MM.1S (cell line): ENCODE measurements around the gene GRIK4.

Source experiments
- DNase-seq: peaks from one replicate; pipeline ENCODE4 v3.0.0-alpha.2; 2015
- H2AFZ ChIP-seq: fragments of 300-600 bp; sonication (generic); 2 replicates; pipeline ENCODE4 v1.6.0; 2016; ENCODE audit warnings: antibody characterized with exemption, low read length
- H3F3A ChIP-seq: fragments of 300-600 bp; sonication (generic); 2 replicates; pipeline ENCODE4 v1.6.1; 2016; ENCODE audit warnings: mild to moderate bottlenecking, antibody characterized with exemption, low read length, moderate library complexity, mixed read lengths; ENCODE audit not compliant: insufficient read depth
- H3K27ac ChIP-seq: fragments of 300-600 bp; sonication (generic); 2 replicates; pipeline ENCODE4 v1.5.1; 2016; ENCODE audit warnings: mild to moderate bottlenecking, low read length
- H3K27me3 ChIP-seq: fragments of 300-600 bp; sonication (generic); replicated peaks from 2 replicates; pipeline ENCODE4 v1.6.0; 2016; ENCODE audit warnings: low read length; ENCODE audit not compliant: insufficient read depth
- H3K36me3 ChIP-seq: fragments of 300-600 bp; sonication (generic); replicated peaks from 2 replicates; pipeline ENCODE4 v1.6.1; 2016; ENCODE audit warnings: mild to moderate bottlenecking, low read length, mixed read lengths; ENCODE audit not compliant: insufficient read depth
- H3K4me1 ChIP-seq: fragments of 300-600 bp; sonication (generic); 2 replicates; pipeline ENCODE4 v1.6.1; 2016; ENCODE audit warnings: low read length, mixed read lengths
- H3K4me2 ChIP-seq: fragments of 300-600 bp; sonication (generic); 2 replicates; pipeline ENCODE4 v1.6.0; 2016; ENCODE audit warnings: low read depth, low read length
- H3K4me3 ChIP-seq: fragments of 300-600 bp; sonication (generic); 2 replicates; pipeline ENCODE4 v1.5.1; 2016; ENCODE audit warnings: low read length, mixed read lengths
- H3K79me2 ChIP-seq: fragments of 300-600 bp; sonication (generic); 2 replicates; pipeline ENCODE4 v1.6.1; 2016; ENCODE audit warnings: mixed run types, low read length, mixed read lengths
- H3K9ac ChIP-seq: fragments of 300-600 bp; sonication (generic); 2 replicates; pipeline ENCODE4 v1.6.1; 2016; ENCODE audit warnings: low read length, mixed read lengths
- H3K9me2 ChIP-seq: fragments of 300-600 bp; sonication (generic); replicated peaks from 2 replicates; pipeline ENCODE4 v1.6.1; 2016; ENCODE audit warnings: mild to moderate bottlenecking, low read length, mixed read lengths; ENCODE audit not compliant: insufficient read depth
- H3K9me3 ChIP-seq: fragments of 300-600 bp; sonication (generic); replicated peaks from 2 replicates; pipeline ENCODE4 v1.6.1; 2016; ENCODE audit warnings: mild to moderate bottlenecking, low read length, mixed read lengths; ENCODE audit not compliant: insufficient read depth
- H4K20me1 ChIP-seq: fragments of 300-600 bp; sonication (generic); 2 replicates; pipeline ENCODE4 v1.6.1; 2016; ENCODE audit warnings: mild to moderate bottlenecking, low read length, moderate library complexity, mixed read lengths; ENCODE audit not compliant: insufficient read depth
- EZH2 ChIP-seq: fragments of 300-600 bp; sonication (generic); optimal IDR thresholded peaks from 2 replicates; pipeline ENCODE3; 2017; ENCODE audit warnings: low read depth, mild to moderate bottlenecking, antibody characterized with exemption, low read length, mixed read lengths
- EZH2phosphoT487 ChIP-seq: fragments of 300-600 bp; sonication (generic); IDR thresholded peaks from 2 replicates; pipeline ENCODE4 v1.6.1; 2018; ENCODE audit warnings: antibody characterized with exemption, low read length
- TF ChIP-seq, protein P1 (sequence below): fragments of 300-600 bp; sonication (generic); IDR thresholded peaks from 2 replicates; pipeline ENCODE4 v1.5.1; 2016; ENCODE audit warnings: antibody characterized with exemption, low read length, mixed read lengths

Gene GRIK4

DNA sequence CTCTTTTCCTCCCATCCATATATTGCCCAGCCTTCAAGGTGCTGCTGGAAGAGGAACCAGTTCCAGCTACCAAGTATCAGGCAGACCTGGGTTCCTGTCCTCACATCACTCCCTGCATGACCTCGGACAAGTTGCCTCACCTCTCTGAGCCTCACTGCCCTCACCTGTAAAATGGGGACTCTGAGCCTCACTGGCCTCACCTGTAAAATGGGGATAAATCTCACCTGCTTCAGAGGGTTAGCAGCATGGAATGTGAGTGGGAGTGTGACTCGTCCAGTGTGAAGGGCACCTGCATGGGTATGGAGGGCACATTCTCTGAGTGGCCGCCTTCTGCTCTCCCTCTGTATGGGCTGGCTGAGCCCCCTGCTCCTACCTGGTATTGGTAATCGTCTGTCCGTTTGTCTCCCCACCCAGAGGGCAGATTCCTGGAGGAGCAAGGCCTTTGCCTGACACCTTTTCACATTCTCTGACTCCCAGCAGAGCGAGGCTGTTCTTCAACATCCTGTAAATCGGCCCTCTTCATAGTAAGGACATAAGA lies 3.7 kb downstream of the GRIK4 start:
- Histone ChIP-seq H3K4me2 (no peak overlapping the region), H3K36me3 (no peaks in the 10 kb centered on the region), H3K9me3 (no peaks in the 10 kb centered on the region), H3K79me2 (peaks cover 5% of the 10 kb centered on the region; the same call in 1 of the 2 replicates), H2AFZ (no peak overlapping the region), H3F3A (no peaks in the 10 kb centered on the region), H3K9ac (no peak overlapping the region), H3K4me3 (no peak overlapping the region), H3K4me1 (0 out of 2 replicates have a peak, but pooled peaks cover 4% of the 10 kb centered on the region), H3K27me3 (no peaks in the 10 kb centered on the region), H4K20me1 (no peaks in the 10 kb centered on the region), H3K27ac (no peak overlapping the region), H3K9me2 (no peaks in the 10 kb centered on the region)
- TF ChIP-seq EZH2phosphoT487 (no peak), EZH2 (no peak)
- TF ChIP-seq, protein P1, sequence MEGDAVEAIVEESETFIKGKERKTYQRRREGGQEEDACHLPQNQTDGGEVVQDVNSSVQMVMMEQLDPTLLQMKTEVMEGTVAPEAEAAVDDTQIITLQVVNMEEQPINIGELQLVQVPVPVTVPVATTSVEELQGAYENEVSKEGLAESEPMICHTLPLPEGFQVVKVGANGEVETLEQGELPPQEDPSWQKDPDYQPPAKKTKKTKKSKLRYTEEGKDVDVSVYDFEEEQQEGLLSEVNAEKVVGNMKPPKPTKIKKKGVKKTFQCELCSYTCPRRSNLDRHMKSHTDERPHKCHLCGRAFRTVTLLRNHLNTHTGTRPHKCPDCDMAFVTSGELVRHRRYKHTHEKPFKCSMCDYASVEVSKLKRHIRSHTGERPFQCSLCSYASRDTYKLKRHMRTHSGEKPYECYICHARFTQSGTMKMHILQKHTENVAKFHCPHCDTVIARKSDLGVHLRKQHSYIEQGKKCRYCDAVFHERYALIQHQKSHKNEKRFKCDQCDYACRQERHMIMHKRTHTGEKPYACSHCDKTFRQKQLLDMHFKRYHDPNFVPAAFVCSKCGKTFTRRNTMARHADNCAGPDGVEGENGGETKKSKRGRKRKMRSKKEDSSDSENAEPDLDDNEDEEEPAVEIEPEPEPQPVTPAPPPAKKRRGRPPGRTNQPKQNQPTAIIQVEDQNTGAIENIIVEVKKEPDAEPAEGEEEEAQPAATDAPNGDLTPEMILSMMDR: no peak
- DNase-seq: no peak

DNA sequence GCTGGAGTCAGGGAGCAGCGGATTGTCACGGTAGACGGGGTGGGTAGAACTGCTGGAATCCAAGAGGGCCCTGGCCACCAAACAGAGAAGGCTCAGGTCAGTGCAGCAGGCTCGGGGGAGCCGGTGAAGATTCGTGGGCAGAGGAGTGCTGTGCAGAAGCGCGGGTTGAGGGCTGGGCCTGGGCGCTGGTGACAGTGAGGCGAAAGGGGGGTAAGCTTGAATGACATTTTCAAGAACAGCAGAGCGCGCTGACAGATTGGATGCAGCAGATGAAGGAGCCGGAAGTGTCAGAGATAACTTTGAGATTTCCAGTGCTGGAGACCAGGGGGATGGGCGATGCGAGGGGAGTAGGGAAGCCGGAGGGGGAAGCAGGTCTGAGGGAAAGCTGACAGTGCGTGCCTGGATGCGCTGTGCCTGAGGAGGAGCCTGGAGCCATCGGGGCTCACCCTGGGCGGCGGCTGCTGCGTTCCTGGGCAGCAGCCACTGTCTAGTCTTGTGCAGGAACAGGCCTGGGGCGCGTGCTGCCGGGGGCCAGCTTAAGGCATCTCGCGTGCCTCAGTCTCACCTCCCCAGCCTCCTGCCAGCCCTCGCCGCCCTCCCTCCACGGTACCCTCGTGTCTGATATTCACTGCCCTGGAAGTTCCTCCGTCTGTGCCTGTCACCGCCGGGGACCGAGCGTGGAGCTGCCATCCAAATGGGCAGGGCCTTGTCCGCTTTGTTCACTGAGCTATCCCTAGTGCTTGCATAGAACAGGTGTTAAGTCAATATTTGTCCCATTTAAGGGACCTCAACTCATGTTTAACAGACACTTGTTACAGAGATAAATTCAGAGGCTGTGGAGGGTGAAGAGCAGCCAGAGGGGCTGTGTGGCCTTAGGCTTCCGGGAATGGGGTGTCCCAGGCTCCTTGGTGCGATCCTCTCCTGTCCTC lies 5.2 kb downstream of the GRIK4 start:
- Histone ChIP-seq H3K9ac (no peak overlapping the region), H3K4me2 (no peak overlapping the region), H3K9me2 (no peaks in the 10 kb centered on the region), H3K9me3 (no peaks in the 10 kb centered on the region), H3K27ac (no peak overlapping the region), H3K4me1 (no peaks in the 10 kb centered on the region), H3K79me2 (peaks cover 5% of the 10 kb centered on the region; the same call in 1 of the 2 replicates), H3K36me3 (no peaks in the 10 kb centered on the region), H3F3A (no peaks in the 10 kb centered on the region), H3K27me3 (no peaks in the 10 kb centered on the region), H4K20me1 (no peaks in the 10 kb centered on the region), H2AFZ (no peak overlapping the region), H3K4me3 (no peak overlapping the region)
- DNase-seq: no peak
- TF ChIP-seq, protein P1: no peak
- no peak for TF ChIP-seq EZH2
- no peak for TF ChIP-seq EZH2phosphoT487

DNA sequence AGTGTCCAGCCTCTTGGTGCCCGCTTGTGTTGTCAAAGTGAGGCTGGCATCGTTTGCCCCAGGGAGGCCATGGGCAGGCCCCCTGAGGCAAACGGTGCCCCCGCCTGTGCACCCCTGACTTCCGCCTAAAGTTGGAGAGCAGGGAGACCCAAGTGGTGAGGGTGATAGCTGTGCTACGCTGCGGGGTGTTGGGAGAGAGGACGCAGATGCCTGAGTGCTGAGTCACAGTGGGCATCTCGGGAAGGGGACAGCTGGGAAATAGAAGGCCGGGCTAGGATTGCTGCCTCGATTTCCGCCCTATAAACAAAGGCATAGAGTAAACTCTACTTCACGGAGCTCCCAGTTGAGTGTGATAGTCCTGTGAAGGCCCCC lies 5.8 kb downstream of the GRIK4 start:
- Histone ChIP-seq H3K9me3 (no peaks in the 10 kb centered on the region), H3K4me2 (no peak overlapping the region), H3K79me2 (peaks cover 5% of the 10 kb centered on the region; the same call in 1 of the 2 replicates), H2AFZ (no peak overlapping the region), H3K4me1 (no peaks in the 10 kb centered on the region), H3K36me3 (no peaks in the 10 kb centered on the region), H3K4me3 (no peak overlapping the region), H4K20me1 (no peaks in the 10 kb centered on the region), H3K9me2 (no peaks in the 10 kb centered on the region), H3K27me3 (no peaks in the 10 kb centered on the region), H3K27ac (no peak overlapping the region), H3F3A (no peaks in the 10 kb centered on the region), H3K9ac (no peak overlapping the region)
- no peak for DNase-seq
- TF ChIP-seq EZH2 (no peak), EZH2phosphoT487 (no peak)
- TF ChIP-seq, protein P1: no peak
